ENCODE data around the gene PDGFC.

Gene PDGFC

GRCh38 chr4:156972379-156973015, 898 bp upstream of the PDGFC start:
- DNase-seq: no peak

GRCh38 chr4:156971165-156971675, 379 bp downstream of the PDGFC start:
- peak in 1 of 2 experiments; percentile 35 for DNase-seq

GRCh38 chr4:156970501-156971164, 966 bp downstream of the PDGFC start:
- DNase-seq: peak; percentile 70

GRCh38 chr4:156969911-156970310, 1.7 kb downstream of the PDGFC start:
- peak; percentile 16 to 30 for DNase-seq

- DNase-seq: no peak
These were observed 2.5 kb downstream of the PDGFC start for GRCh38 chr4:156969101-156969500.

GRCh38 chr4:156968479-156968984, 3.1 kb downstream of the PDGFC start:
- DNase-seq: peak; percentile 94 to 95

- DNase-seq: no peak
These were observed 4.8 kb downstream of the PDGFC start for GRCh38 chr4:156966836-156967235.

GRCh38 chr4:156963419-156963818, 8.2 kb downstream of the PDGFC start:
- no peak for DNase-seq

- DNase-seq: no peak
These were observed 9.0 kb downstream of the PDGFC start for GRCh38 chr4:156962528-156962974.

- DNase-seq: no peak
These were observed 9.6 kb downstream of the PDGFC start for GRCh38 chr4:156962058-156962358.

- DNase-seq: no peak
These were observed 10.2 kb downstream of the PDGFC start for GRCh38 chr4:156961196-156962057.

GRCh38 chr4:156959298-156959702, 12.3 kb downstream of the PDGFC start:
- no peak for DNase-seq

GRCh38 chr4:156958276-156959074, 13.1 kb downstream of the PDGFC start:
- DNase-seq: no peak

- DNase-seq: no peak
These were observed 14.0 kb downstream of the PDGFC start for GRCh38 chr4:156957556-156957955.

GRCh38 chr4:156956826-156957368, 14.7 kb downstream of the PDGFC start:
- no peak for DNase-seq

GRCh38 chr4:156956359-156956758, 15.2 kb downstream of the PDGFC start:
- no peak for DNase-seq

- peak; percentile 55 to 61 for DNase-seq
These were observed 17.0 kb downstream of the PDGFC start for GRCh38 chr4:156954587-156954986.

- DNase-seq: no peak
These were observed 17.6 kb downstream of the PDGFC start for GRCh38 chr4:156953951-156954350.

GRCh38 chr4:156953001-156953400, 18.6 kb downstream of the PDGFC start:
- DNase-seq: no peak

- no peak for DNase-seq
These were observed 19.4 kb downstream of the PDGFC start for GRCh38 chr4:156952078-156952759.

GRCh38 chr4:156950948-156951347, 20.7 kb downstream of the PDGFC start:
- no peak for DNase-seq

- DNase-seq: no peak
These were observed 21.5 kb downstream of the PDGFC start for GRCh38 chr4:156950090-156950489.

Measured in Kasumi-1 (cell line).